GOT3 (cell line): Measurements from ENCODE around the gene S1PR2.
"Not testable (repeated sequence)": the region's sequence is repeated elsewhere in the genome, so short reads cannot be mapped to it uniquely, and the experiment has no call there.

Experiments
- DNase-seq: peaks from one replicate; lab custom pipeline; 2025; ENCODE audit warnings: mixed read lengths; lab: John Stamatoyannopoulos, UW

S1PR2 gene

GRCh38 chr19:10252707-10253106 lies 21.6 kb upstream of the S1PR2 start:
- no peak for DNase-seq

- peak; percentile 90 for DNase-seq
These were observed 20.9 kb upstream of the S1PR2 start, which contains the start of gene MRPL4 for GRCh38 chr19:10251792-10252694. Gene MRPL4, plus strand, starts transcription at chr19:10252214. Its CDS starts 40 bp downstream, at chr19:10252254.

GRCh38 chr19:10246511-10246910 lies 15.4 kb upstream of the S1PR2 start:
- no peak for DNase-seq

- DNase-seq: no peak
These were observed 14.2 kb upstream of the S1PR2 start for GRCh38 chr19:10245189-10245939.

GRCh38 chr19:10243606-10244005 lies 12.5 kb upstream of the S1PR2 start:
- DNase-seq: no peak

GRCh38 chr19:10241826-10242449 lies 10.8 kb upstream of the S1PR2 start:
- DNase-seq: not testable (repeated sequence)

- DNase-seq: no peak
These were observed 7.1 kb upstream of the S1PR2 start for GRCh38 chr19:10238172-10238783.

- no peak for DNase-seq
These were observed 6.6 kb upstream of the S1PR2 start for GRCh38 chr19:10237702-10238101.

- DNase-seq: not testable (repeated sequence)
These were observed 4.3 kb upstream of the S1PR2 start for GRCh38 chr19:10235409-10235808.

GRCh38 chr19:10235003-10235402 lies 3.9 kb upstream of the S1PR2 start:
- no peak for DNase-seq

- no peak for DNase-seq
These were observed 2.8 kb upstream of the S1PR2 start for GRCh38 chr19:10233946-10234345.

GRCh38 chr19:10231612-10232228 lies 589 bp upstream of the S1PR2 start:
- DNase-seq: no peak

- no peak for DNase-seq
These were observed 814 bp downstream of the S1PR2 start for GRCh38 chr19:10230173-10230860.

GRCh38 chr19:10228920-10229319 lies 2.2 kb downstream of the S1PR2 start:
- DNase-seq: no peak

- no peak for DNase-seq
These were observed 2.7 kb downstream of the S1PR2 start for GRCh38 chr19:10228393-10228792.

- no peak for DNase-seq
These were observed 3.8 kb downstream of the S1PR2 start for GRCh38 chr19:10227026-10227971.

- no peak for DNase-seq
These were observed 4.6 kb downstream of the S1PR2 start for GRCh38 chr19:10226376-10227025.

- DNase-seq: no peak
These were observed 5.1 kb downstream of the S1PR2 start for GRCh38 chr19:10226021-10226375.

- DNase-seq: no peak
These were observed 6.8 kb downstream of the S1PR2 start for GRCh38 chr19:10224337-10224736.
